ENCODE measurements around the gene EBI3.
"Not testable (repeated sequence)": the region's sequence is repeated elsewhere in the genome, so short reads cannot be mapped to it uniquely, and the experiment has no call there.

The EBI3 gene

GRCh38 chr19:4233282-4233853, 4.0 kb downstream of the EBI3 start:
- DNase-seq (ENCODE audit: low read depth in 3 of 3, low spot score in 1 of 3), result peak in 2 of 3 donors; percentile 36 to 61

- no peak for DNase-seq (ENCODE audit: low read depth in 3 of 3, low spot score in 1 of 3)
These were observed 5.0 kb downstream of the EBI3 start for GRCh38 chr19:4234142-4234861.

DNA sequence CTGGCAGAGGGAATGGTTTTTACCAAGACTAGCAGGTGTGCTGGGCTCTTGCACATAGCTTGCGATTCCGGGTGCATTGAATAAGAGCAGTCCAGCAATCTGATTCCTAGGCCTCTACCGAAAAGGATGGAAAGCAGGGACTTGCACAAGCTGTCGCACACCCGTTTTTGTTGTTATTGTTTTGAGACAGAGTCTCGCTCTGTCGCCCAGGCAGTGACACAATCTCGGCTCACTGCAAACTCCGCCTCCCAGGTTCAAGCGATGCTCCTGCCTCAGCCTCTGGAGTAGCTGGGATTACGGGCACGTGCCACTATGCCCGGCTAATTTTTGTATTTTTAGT, 5.5 kb downstream of the EBI3 start:
- DNase-seq (ENCODE audit: low read depth in 3 of 3, low spot score in 1 of 3), result no peak

- not testable (repeated sequence) for DNase-seq (ENCODE audit: low read depth in 3 of 3, low spot score in 1 of 3)
These were observed 8.2 kb downstream of the EBI3 start for GRCh38 chr19:4237510-4237909.

- DNase-seq (ENCODE audit: low read depth in 3 of 3, low spot score in 1 of 3), result no peak
These were observed 9.5 kb downstream of the EBI3 start for GRCh38 chr19:4238831-4239230.

DNA sequence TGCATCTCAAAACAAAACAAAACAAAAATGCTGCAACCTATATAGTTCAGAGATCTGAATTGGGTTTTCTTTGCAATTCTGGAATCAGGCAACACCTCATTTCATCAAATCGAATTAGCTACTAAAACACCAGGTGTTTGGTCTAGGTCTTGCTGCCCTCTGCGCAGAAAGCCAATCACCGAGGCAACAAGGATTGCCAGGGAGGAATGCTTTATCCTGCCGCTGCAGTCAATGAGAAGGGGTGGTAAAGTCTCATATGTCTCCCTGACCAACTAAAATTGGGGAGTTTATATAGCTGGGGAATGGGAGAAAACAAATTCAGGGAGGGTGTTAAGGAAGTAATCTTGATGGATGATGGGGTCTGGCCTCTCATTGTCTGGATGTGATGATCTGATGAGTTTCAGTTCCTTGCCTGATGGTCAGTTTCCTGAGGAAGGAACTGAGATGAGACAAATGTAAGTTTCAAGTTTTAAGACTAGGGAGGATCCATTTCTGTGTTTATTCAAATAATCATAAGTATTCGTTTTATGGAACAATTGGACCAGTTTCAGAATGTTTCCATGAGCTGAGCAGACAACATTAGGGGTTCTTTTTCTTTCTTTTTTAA, 12.6 kb downstream of the EBI3 start:
- DNase-seq (ENCODE audit: low read depth in 3 of 3, low spot score in 1 of 3), result no peak

GRCh38 chr19:4245938-4246337, 16.6 kb downstream of the EBI3 start:
- DNase-seq (ENCODE audit: low read depth in 3 of 3, low spot score in 1 of 3), result not testable (repeated sequence)

DNA sequence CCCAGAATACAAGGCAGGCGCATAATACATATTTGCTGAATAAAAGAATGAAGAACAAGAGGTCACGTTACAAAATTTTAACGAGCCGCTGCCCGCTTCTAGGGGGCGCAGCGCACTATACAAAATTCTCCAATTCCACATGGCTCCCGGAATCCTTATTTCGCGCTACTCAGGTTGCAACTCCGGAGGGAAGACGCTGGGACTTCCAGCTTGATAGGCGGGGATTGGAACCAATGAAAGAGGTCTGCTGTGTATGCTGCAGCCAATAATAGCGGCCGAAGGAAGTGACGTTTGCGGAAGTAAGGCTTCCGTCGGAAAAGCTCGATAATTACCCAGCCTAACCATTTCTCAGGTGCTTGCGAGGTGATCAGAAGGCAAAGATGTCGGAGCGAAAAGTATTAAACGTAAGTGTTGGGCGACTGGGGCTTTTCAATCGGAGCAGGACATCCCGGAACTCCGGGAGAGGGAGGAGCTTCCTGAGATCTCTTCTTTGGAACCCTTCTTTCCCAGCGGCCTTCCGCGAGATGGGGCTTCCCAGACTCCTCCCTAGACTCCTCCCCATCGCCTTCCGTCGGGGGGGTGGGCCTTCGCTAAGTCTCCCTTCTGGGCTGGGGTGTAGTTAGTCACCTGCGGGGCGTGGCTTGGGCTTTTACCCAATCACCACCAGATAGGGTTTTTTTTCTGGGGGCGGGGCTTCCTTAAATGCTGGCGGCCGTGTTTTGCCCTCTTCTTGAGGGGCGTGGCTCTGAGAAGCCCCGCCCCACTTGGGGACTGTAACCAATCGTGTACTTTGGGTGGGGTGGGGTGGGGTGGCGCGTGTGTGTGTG, 17.7 kb downstream of the EBI3 start, which contains the start of gene YJU2:
Gene YJU2 (plus strand): TSS at position 314 of the 827 bp plus-strand sequence. CDS start 67 bp downstream, at position 381.
- DNase-seq (ENCODE audit: low read depth in 3 of 3, low spot score in 1 of 3), result peak; percentile 94 to 99 (median 95)

GRCh38 chr19:4256563-4256962, 27.2 kb downstream of the EBI3 start:
- no peak for DNase-seq (ENCODE audit: low read depth in 3 of 3, low spot score in 1 of 3)

DNA sequence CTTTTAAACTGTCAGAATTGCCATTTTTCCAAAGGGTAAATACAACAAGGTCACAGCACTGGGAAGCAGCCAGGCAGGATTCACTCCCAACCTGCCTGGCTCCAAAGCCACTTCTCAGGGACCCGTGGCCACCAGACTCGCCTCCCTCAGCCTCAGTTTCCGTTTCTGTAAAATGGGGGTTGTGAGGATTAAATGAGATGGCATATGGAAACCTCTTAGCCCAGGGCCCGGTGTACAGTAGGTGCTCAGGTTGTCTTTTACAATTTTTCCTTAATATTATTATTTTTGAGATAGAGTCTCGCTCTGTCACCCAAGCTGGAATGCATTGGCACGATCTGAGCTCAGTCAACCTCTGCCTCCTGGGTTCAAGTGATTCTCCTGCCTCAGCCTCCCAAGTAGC, 27.7 kb downstream of the EBI3 start:
- no peak for DNase-seq (ENCODE audit: low read depth in 3 of 3, low spot score in 1 of 3)

DNA sequence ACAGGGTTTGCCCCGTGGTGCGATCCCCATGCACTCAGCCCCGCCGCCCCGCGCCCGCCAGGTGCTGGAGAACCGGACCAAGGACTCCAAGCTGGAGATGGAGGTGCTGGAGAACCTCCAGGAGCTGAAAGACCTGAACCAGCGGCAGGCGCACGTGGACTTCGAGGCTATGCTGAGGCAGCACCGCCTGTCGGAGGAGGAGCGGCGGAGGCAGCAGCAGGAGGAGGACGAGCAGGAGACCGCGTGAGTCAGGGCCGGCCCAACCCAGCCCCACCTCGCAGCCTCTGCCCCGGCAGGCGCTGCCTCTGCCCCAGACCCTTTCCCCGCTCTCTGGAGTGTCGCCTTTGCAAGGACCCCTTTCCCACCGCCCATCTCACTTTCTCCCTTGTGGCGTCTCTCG, 28.9 kb downstream of the EBI3 start:
- DNase-seq (ENCODE audit: low read depth in 3 of 3, low spot score in 1 of 3), result no peak

GRCh38 chr19:4260613-4261191, 31.4 kb downstream of the EBI3 start:
- DNase-seq (ENCODE audit: low read depth in 3 of 3, low spot score in 1 of 3), result no peak

DNA sequence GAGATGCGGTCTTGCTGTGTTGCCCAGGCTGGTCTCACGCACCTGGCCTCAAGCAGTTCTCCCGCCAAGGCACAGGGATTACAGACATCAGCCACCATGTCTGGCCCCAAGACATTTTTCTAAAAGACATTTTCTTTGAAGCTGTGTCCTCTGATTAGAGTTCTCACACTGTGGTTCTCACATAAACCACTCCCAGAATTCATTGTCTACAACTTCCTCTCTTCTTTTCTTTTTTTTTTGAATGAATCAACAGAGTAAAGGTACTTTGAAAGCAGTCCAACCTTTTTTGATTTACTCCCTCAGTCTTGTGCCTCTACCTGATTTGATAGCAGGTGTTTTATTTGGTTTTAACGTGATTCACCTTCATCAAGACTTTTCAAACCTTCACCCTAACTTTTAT, 35.5 kb downstream of the EBI3 start:
- no peak for DNase-seq (ENCODE audit: low read depth in 3 of 3, low spot score in 1 of 3)

DNA sequence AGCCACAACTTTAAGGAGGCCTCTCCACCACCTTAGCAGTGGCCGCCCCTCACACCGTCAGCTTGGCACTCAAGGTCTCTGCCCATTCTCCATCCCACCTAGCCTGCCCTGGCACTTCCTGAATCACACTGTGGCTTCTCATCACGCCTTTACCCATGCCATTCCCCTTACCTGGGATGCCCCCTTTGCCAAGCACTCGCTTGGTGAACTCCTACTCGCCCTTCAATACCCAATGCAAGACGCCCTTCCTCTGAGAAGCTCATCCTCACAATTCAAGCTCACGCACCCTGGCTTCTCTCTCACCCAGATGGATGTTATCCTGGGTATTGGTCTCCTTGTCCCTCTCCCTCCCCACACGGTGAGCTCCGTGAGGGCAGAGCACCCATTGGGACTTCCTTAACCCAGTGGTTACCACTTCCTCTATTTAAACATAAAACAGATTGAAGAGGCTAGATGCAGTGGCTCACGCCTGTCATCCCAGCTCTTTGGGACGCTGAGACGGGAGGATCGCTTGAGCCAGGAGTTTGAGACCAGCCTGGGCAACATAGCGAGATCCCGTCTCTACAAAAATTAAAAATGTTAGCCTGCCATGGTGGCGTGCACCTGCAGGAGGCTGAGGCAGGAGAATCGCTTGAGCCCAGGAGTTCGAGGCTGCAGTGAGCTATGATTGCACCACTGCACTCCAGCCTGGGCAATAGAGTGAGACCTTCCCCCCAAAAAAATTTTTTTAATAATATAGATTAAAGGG, 37.1 kb downstream of the EBI3 start:
- no peak for DNase-seq (ENCODE audit: low read depth in 3 of 3, low spot score in 1 of 3)

- peak; percentile 11 to 59 (median 17) for DNase-seq (ENCODE audit: low read depth in 3 of 3, low spot score in 1 of 3)
These were observed 38.0 kb downstream of the EBI3 start for GRCh38 chr19:4267101-4267900.

- no peak for DNase-seq (ENCODE audit: low read depth in 3 of 3, low spot score in 1 of 3)
These were observed 38.8 kb downstream of the EBI3 start for GRCh38 chr19:4267901-4268815.

GRCh38 chr19:4268816-4269430, 39.6 kb downstream of the EBI3 start:
- no peak for DNase-seq (ENCODE audit: low read depth in 3 of 3, low spot score in 1 of 3)

DNA sequence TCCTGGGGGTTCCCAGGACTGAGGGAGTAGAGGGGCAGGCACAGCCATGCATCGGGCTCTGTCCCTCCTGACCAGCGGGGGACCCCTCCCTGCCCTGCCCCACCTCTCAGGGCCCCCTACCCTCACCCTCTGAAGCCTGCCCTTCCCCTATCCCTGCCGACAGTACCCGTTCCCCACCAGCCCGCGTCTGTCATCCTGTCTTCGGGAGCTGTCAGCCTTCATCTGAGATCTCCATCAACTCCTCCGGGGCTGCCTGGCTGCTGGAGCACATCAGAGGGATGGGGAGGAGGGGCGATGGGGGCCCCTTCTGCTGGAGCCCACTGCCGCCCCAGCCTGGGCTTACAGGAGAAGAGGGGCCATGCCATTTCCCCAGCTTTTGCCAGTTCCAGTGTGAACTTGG, 43.6 kb downstream of the EBI3 start:
- DNase-seq (ENCODE audit: low read depth in 3 of 3, low spot score in 1 of 3), result no peak

All from stimulated activated CD4-positive, alpha-beta T cell treated with anti-CD3 and anti-CD28 coated beads, TNF-alpha, amount 100 ng/mL, for 1 hour (primary cell).